GM12878 (cell line): Measurements from ENCODE around the gene OR52K2. TPM values are rescaled to one million over a fixed set of nuclear protein-coding genes. Genes with fewer than 3 reads are reported as not detected.
"Not testable (repeated sequence)": the region's sequence is repeated elsewhere in the genome, so short reads cannot be mapped to it uniquely, and the experiment has no call there.

ENCODE experiments used
- ATAC-seq: fragments of 200-7000 bp; cut with Tn5 transposase; 3 replicates; pipeline ENCODE4 v1.9.1; 2020; ENCODE audit warnings: mild to moderate bottlenecking, moderate library complexity
- Bru-seq: library from RNA; stranded (reverse); fragments of 400-500 nt; gene quantifications from one replicate; lab custom pipeline; 2021; lab: Mats Ljungman, UMichigan
- BruChase-seq, 2 experiments: library from RNA; stranded (reverse); fragments of 400-500 nt; gene quantifications; one replicate each; lab custom pipeline; 2021; lab: Mats Ljungman, UMichigan
- BruUV-seq: library from RNA; stranded (reverse); fragments of 400-500 nt; replicated peaks from 2 replicates; lab custom pipeline; 2021; lab: Mats Ljungman, UMichigan
- CTCF ChIA-PET: fragments of 300-600 bp; sonication (Branson Sonifier 250); formaldehyde crosslinking; extraction: SDS; loops from one replicate; lab custom pipeline; 2021; ENCODE audit warnings: inconsistent platforms; lab: Yijun Ruan, JAX
- POLR2A ChIA-PET: fragments of 350-600 bp; formaldehyde crosslinking; extraction: SDS; loops from one replicate; lab custom pipeline; 2021; ENCODE audit warnings: inconsistent platforms; lab: Charles Lee
- RAD21 ChIA-PET: fragments of 300-600 bp; sonication (Branson Sonifier 250); formaldehyde crosslinking; loops from one replicate; lab custom pipeline; 2023; ENCODE audit warnings: antibody characterized with exemption; ENCODE audit not compliant: unreplicated experiment; lab: Charles Lee
- SMC1A ChIA-PET: fragments of 300-600 bp; sonication (Branson Sonifier 250); formaldehyde crosslinking; loops from one replicate; lab custom pipeline; 2023; ENCODE audit not compliant: unreplicated experiment, uncharacterized antibody; lab: Charles Lee
- DNase-seq: peaks from one replicate; pipeline ENCODE4 v3.0.0-alpha.2; 2011; ENCODE audit warnings: low read depth, low spot score
- FAIRE-seq: peaks from 3 replicates; lab custom pipeline; 2011; peaks lifted over from hg19 to GRCh38; lab: Jason Lieb, UNC
- H2AFZ ChIP-seq: 2 replicates; pipeline ENCODE4 v1.6.0; 2011; ENCODE audit warnings: low read depth, low read length, control low read depth; ENCODE audit not compliant: control insufficient read depth
- H3K27ac ChIP-seq: 2 replicates; pipeline ENCODE4 v1.5.1; 2011; ENCODE audit warnings: control low read depth; ENCODE audit not compliant: control insufficient read depth, insufficient read depth
- H3K27me3 ChIP-seq, 2 experiments: replicated peaks in 1 of 2; 2 replicates each; pipeline versions ENCODE4 v1.6.0 to v1.6.1; 2011; ENCODE audit warnings: low read length in 1 of 2; ENCODE audit not compliant: control insufficient read depth in 2 of 2, insufficient read depth in 2 of 2
- H3K36me3 ChIP-seq, 2 experiments: 2 replicates each; pipeline ENCODE4 v1.5.1; 2011; ENCODE audit warnings: low read length in 1 of 2; ENCODE audit not compliant: control insufficient read depth in 2 of 2, insufficient read depth in 2 of 2
- H3K4me1 ChIP-seq: 2 replicates; pipeline ENCODE4 v1.6.1; 2011; ENCODE audit warnings: mild to moderate bottlenecking, low read length, moderate library complexity, mixed read lengths; ENCODE audit not compliant: control insufficient read depth, insufficient read depth
- H3K4me2 ChIP-seq: 2 replicates; pipeline ENCODE4 v1.6.0; 2011; ENCODE audit warnings: control low read depth; ENCODE audit not compliant: control insufficient read depth, insufficient read depth
- H3K4me3 ChIP-seq: fragments of 200-600 bp; sonication (generic); 2 replicates; pipeline ENCODE4 v1.5.1; 2016
- H3K79me2 ChIP-seq: 2 replicates; pipeline ENCODE4 v1.6.0; 2011; ENCODE audit warnings: low read length; ENCODE audit not compliant: control insufficient read depth, insufficient read depth
- H3K9ac ChIP-seq: 2 replicates; pipeline ENCODE4 v1.8.0; 2011; ENCODE audit warnings: low read length, control low read depth, mixed read lengths; ENCODE audit not compliant: control insufficient read depth, insufficient read depth
- H3K9me3 ChIP-seq: replicated peaks from 3 replicates; pipeline ENCODE4 v1.5.1; 2011; ENCODE audit warnings: mild to moderate bottlenecking, low read length; ENCODE audit not compliant: control insufficient read depth, insufficient read depth
- H4K20me1 ChIP-seq: 2 replicates; pipeline ENCODE4 v1.6.0; 2011; ENCODE audit not compliant: control insufficient read depth, insufficient read depth
- HDGF ChIP-seq: fragments of 450-650 bp; IDR thresholded peaks from 2 replicates; pipeline ENCODE4 v1.6.1; 2016; ENCODE audit warnings: antibody characterized with exemption
- YBX1 ChIP-seq: fragments of 450-650 bp; IDR thresholded peaks from 2 replicates; pipeline ENCODE4 v1.6.1; 2016; ENCODE audit warnings: antibody characterized with exemption
- WGBS: methylation state at CpG from one replicate; pipeline ENCODE4 v1.1.6; 2016; ENCODE audit warnings: low lambda C conversion rate; ENCODE audit not compliant: insufficient replicate concordance, insufficient coverage; ENCODE audit errors: missing lambda C conversion rate; 5-methylcytosine and 5-hydroxymethylcytosine counted together
- in situ Hi-C: fragments of 300-500 bp; cut with MboI; formaldehyde crosslinking; loops from 9 replicates; pipeline ENCODE4 v1.14.3; 2018; ENCODE audit warnings: mixed read lengths
- intact Hi-C: fragments of 100-400 bp; cut with micrococcal nuclease; formaldehyde crosslinking; loops from one replicate; pipeline ENCODE4 v1.14.2; 2022; ENCODE audit not compliant: unreplicated experiment
- long read RNA-seq, 2 experiments: library from polyadenylated mRNA; unstranded; transcript quantifications; one replicate each; pipeline ENCODE4 v2.0.0, GENCODE V29; 2019 to 2020
- polyA minus RNA-seq, 3 experiments: library from RNA; depleted of rRNA, polyadenylated mRNA; stranded (reverse); fragments of >200 nt; gene quantifications; 2 replicates each; pipeline ENCODE4 v1.2.3, GENCODE V29; 2011
- polyA plus RNA-seq, 11 experiments: library from polyadenylated mRNA; depleted of rRNA in 4 of 11; unstranded in 6 of 11; stranded (reverse) in 5 of 11; fragments of >200 nt; fragmentation: Nextera tagmentation in 4 of 11; fragmentation: Illumina TruSeq in 1 of 11; extraction: Ambion mirVana in 4 of 11; extraction: Trizol in 1 of 11; gene quantifications; 1 replicate in 1 of 11; 2 replicates in 10 of 11; pipeline versions ENCODE4 v1.2.1 to v1.2.3, GENCODE V29; 2011 to 2016; ENCODE audit warnings: inconsistent platforms in 2 of 11, missing spikeins in 2 of 11, low read depth in 1 of 11
- total RNA-seq, 4 experiments: library from RNA; depleted of rRNA in 3 of 4; stranded (reverse); fragments of >200 nt in 3 of 4; fragmentation: Illumina TruSeq in 1 of 4; extraction: Trizol in 1 of 4; gene quantifications; 2 replicates each; pipeline versions ENCODE4 v1.2.1 to v1.2.3, GENCODE V29; 2013 to 2021
- TF ChIP-seq, protein P1 (sequence below): IDR thresholded peaks from 2 replicates; pipeline ENCODE4 v1.6.1; 2012; ENCODE audit warnings: low read depth, low read length, improper control_type of control experiment
- TF ChIP-seq, protein P2 (sequence below): fragments of 450-650 bp; IDR thresholded peaks from 2 replicates; pipeline ENCODE4 v1.6.1; 2017; ENCODE audit warnings: borderline replicate concordance

The OR52K2 gene
- not detected in 2 replicates for total RNA-seq (2013; cell fraction: nucleolus; rRNA removed)
- total RNA-seq (2014; rRNA removed) (not detected in 2 replicates), total RNA-seq (2014; rRNA removed; fragmentation: Illumina TruSeq; extraction: Trizol) (not detected in 2 replicates), total RNA-seq (2021) (not detected in 2 replicates), polyA plus RNA-seq (2011; rRNA removed) (not detected in 2 replicates), polyA plus RNA-seq (2014; fragmentation: Illumina TruSeq; extraction: Trizol) (not detected in 2 replicates), polyA plus RNA-seq (2014; fragmentation: Nextera tagmentation; extraction: Ambion mirVana) (not detected), polyA plus RNA-seq (2014; rRNA removed) (not detected in 2 replicates), polyA plus RNA-seq (2016; fragmentation: Nextera tagmentation; extraction: Ambion mirVana) (not detected), polyA minus RNA-seq (2011; rRNA and poly(A)+ RNA removed) (not detected in 2 replicates), Bru-seq, nascent RNA (not detected), BruChase-seq, experiment 1, labeled RNA remaining after a 6-hour chase (not detected), BruChase-seq, experiment 2, labeled RNA remaining after a 2-hour chase (not detected)
- polyA plus RNA-seq (2011; ENCODE audit: low read depth) = not detected
- polyA plus RNA-seq (2011; cell fraction: cytosol; rRNA removed) = not detected in 2 replicates
- polyA plus RNA-seq (2011; cell fraction: nucleus; rRNA removed) = not detected in 2 replicates
- not detected in 2 replicates for polyA plus RNA-seq (2012)
- not detected in 2 replicates for polyA minus RNA-seq (2011; cell fraction: cytosol; rRNA and poly(A)+ RNA removed)
- polyA minus RNA-seq (2011; cell fraction: nucleus; rRNA and poly(A)+ RNA removed) = not detected in 2 replicates
- long read RNA-seq, experiment 1 = 0 reads
- long read RNA-seq, experiment 2 = 0 reads

DNA sequence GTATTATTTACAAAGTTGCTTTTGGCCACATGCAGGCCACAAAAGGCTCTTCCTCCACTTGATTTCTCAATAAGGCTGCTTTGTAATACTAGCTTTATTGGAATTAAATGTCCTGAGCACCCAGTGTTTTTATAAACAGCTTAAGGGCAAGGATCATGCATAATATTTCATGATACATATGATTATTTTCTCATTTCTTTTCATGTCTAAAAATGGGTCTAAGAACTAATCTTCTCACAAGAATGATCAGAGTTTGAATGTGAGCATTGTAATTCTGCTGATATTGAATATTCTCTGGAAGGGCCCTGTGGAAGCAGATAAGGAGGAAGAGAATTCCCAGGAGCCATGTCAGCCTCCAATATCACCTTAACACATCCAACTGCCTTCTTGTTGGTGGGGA is at the start of gene OR52K2:
OR52K2 (plus strand) TSS at position 301 of the 400 bp plus-strand sequence; CDS start at position 346, 45 bp downstream.
- Histone ChIP-seq H3K9me3 (peaks cover 3% of the 10 kb centered on the region; the same call in 2 of the 3 replicates), H4K20me1 (no peaks in the 10 kb centered on the region), H3K4me2 (no peak within 1 kb of the TSS), H3K27me3 (no peaks in the 10 kb centered on the region; a peak in 1 of 4 replicates), H3K79me2 (no peaks in the 10 kb centered on the region), H3K4me3 (no peak within 1 kb of the TSS), H3K9ac (no peak within 1 kb of the TSS), H2AFZ (no peak within 1 kb of the TSS), H3K4me1 (no peaks in the 10 kb centered on the region), H3K36me3 (no peaks in the 10 kb centered on the region), H3K27ac (no peak within 1 kb of the TSS)
- no TSS peak for BruUV-seq
- intact Hi-C loops = no loop called here
- CTCF ChIA-PET = no interaction called here
- DNase-seq = no peak
- RAD21 ChIA-PET = no interaction called here
- no peak for ATAC-seq
- SMC1A ChIA-PET = no interaction called here
- FAIRE-seq = no peak
- in situ Hi-C loops = no loop called here
- TF ChIP-seq YBX1 = no peak
- TF ChIP-seq, protein P1, sequence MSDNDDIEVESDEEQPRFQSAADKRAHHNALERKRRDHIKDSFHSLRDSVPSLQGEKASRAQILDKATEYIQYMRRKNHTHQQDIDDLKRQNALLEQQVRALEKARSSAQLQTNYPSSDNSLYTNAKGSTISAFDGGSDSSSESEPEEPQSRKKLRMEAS = no peak
- TF ChIP-seq, protein P2, sequence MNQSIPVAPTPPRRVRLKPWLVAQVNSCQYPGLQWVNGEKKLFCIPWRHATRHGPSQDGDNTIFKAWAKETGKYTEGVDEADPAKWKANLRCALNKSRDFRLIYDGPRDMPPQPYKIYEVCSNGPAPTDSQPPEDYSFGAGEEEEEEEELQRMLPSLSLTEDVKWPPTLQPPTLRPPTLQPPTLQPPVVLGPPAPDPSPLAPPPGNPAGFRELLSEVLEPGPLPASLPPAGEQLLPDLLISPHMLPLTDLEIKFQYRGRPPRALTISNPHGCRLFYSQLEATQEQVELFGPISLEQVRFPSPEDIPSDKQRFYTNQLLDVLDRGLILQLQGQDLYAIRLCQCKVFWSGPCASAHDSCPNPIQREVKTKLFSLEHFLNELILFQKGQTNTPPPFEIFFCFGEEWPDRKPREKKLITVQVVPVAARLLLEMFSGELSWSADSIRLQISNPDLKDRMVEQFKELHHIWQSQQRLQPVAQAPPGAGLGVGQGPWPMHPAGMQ = no peak
- TF ChIP-seq HDGF = no peak
- POLR2A ChIA-PET = no interaction called here

DNA sequence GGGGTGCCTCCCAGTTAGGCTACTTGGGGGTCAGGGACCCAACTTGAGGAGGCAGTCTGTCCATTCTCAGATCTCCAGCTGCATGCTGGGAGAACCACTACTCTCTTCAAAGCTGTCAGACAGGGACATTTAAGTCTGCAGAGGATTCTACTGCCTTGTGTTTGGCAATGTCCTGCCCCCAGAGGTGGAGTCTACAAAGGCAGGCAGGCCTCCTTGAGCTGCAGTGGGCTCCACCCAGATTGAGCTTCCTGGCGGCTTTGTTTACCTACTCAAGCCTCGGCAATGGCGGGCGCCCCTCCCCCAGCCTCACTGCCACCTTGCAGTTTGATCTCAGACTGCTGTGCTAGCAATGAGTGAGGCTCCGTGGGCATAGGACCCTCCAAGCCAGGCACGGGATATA is 42.9 kb upstream of the OR52K2 start:
- 30% methylated on average over 3 of the region's 6 CpGs for WGBS
- H3K4me2 ChIP-seq = not testable (repeated sequence)

More for the DNA sequence above, 42.9 kb upstream of the OR52K2 start:
- in situ Hi-C loops, H3K27ac ChIP-seq, CTCF ChIA-PET, intact Hi-C loops, ATAC-seq, H4K20me1 ChIP-seq, H3K4me3 ChIP-seq, H2AFZ ChIP-seq, H3K9me3 ChIP-seq, H3K36me3 ChIP-seq, FAIRE-seq, DNase-seq, BruUV-seq, SMC1A ChIA-PET, H3K9ac ChIP-seq, POLR2A ChIA-PET, H3K79me2 ChIP-seq, H3K27me3 ChIP-seq, H3K4me1 ChIP-seq, RAD21 ChIA-PET: not testable (repeated sequence)
